IMR-90 (cell line): ENCODE results near the gene NTM. TPM values are rescaled to one million over a fixed set of nuclear protein-coding genes. Genes with fewer than 3 reads are reported as not detected.

Source experiments
- ATAC-seq: fragments of 200-7000 bp; cut with Tn5 transposase; 2 replicates; pipeline ENCODE4 v1.9.1; 2020; ENCODE audit warnings: low read depth, mild to moderate bottlenecking, moderate library complexity
- BruUV-seq: library from RNA; stranded (reverse); fragments of 400-500 nt; replicated peaks from 2 replicates; lab custom pipeline; 2021; lab: Mats Ljungman, UMichigan
- CTCF ChIA-PET: fragments of 300-600 bp; formaldehyde crosslinking; extraction: SDS; loops from one replicate; lab custom pipeline; 2021; ENCODE audit warnings: antibody characterized with exemption; lab: Yijun Ruan, JAX
- POLR2A ChIA-PET: fragments of 300-600 bp; sonication (Branson Sonifier 250); formaldehyde crosslinking; loops from one replicate; lab custom pipeline; 2022; ENCODE audit warnings: antibody characterized with exemption; ENCODE audit not compliant: unreplicated experiment; lab: Charles Lee
- DNase-seq: peaks from one replicate; pipeline ENCODE4 v3.0.0; 2013
- H2AFZ ChIP-seq: replicated peaks from 2 replicates; pipeline ENCODE3; 2013; ENCODE audit warnings: low read length, mild to moderate bottlenecking; ENCODE audit not compliant: poor library complexity
- H2AK5ac ChIP-seq: 2 replicates; pipeline ENCODE4 v1.6.1; 2013; ENCODE audit warnings: low read depth, low read length, inconsistent platforms
- H2AK9ac ChIP-seq: replicated peaks from 2 replicates; pipeline ENCODE3; 2013; ENCODE audit warnings: mild to moderate bottlenecking, low read depth, low read length, moderate library complexity; ENCODE audit not compliant: poor library complexity
- H2BK120ac ChIP-seq: 2 replicates; pipeline ENCODE4 v1.6.1; 2013; ENCODE audit warnings: low read depth, low read length, inconsistent platforms
- H2BK15ac ChIP-seq: 3 replicates; pipeline ENCODE4 v1.6.1; 2013; ENCODE audit warnings: low read depth, low read length, inconsistent platforms
- H2BK20ac ChIP-seq: 2 replicates; pipeline ENCODE4 v1.6.1; 2013; ENCODE audit warnings: low read depth, mild to moderate bottlenecking, inconsistent platforms, low read length, moderate library complexity
- H2BK5ac ChIP-seq: 2 replicates; pipeline ENCODE4 v1.6.1; 2013; ENCODE audit warnings: mild to moderate bottlenecking, low read depth, low read length, inconsistent platforms; ENCODE audit not compliant: poor library complexity, severe bottlenecking
- H3K14ac ChIP-seq: replicated peaks from 2 replicates; pipeline ENCODE4 v1.6.1; 2013; ENCODE audit warnings: low read depth, low read length, inconsistent platforms
- H3K18ac ChIP-seq: 2 replicates; pipeline ENCODE4 v1.6.1; 2013; ENCODE audit warnings: low read depth, low read length, control low read depth
- H3K23ac ChIP-seq: 2 replicates; pipeline ENCODE4 v1.6.1; 2013; ENCODE audit warnings: low read depth, low read length, inconsistent platforms
- H3K27ac ChIP-seq: 2 replicates; pipeline ENCODE4 v1.5.1; 2013; ENCODE audit warnings: mild to moderate bottlenecking, control low read depth, low read length; ENCODE audit not compliant: insufficient read depth
- H3K27me3 ChIP-seq: 2 replicates; pipeline ENCODE4 v1.6.1; 2013; ENCODE audit warnings: low read length; ENCODE audit not compliant: control insufficient read depth, insufficient read depth
- H3K36me3 ChIP-seq: 2 replicates; pipeline ENCODE4 v1.6.1; 2013; ENCODE audit warnings: low read length, mixed read lengths; ENCODE audit not compliant: control insufficient read depth, insufficient read depth
- H3K4ac ChIP-seq: 2 replicates; pipeline ENCODE4 v1.6.1; 2013; ENCODE audit warnings: low read depth, low read length, inconsistent platforms
- H3K4me1 ChIP-seq: 2 replicates; pipeline ENCODE4 v1.6.1; 2013; ENCODE audit warnings: low read length, mixed read lengths; ENCODE audit not compliant: control insufficient read depth, insufficient read depth
- H3K4me2 ChIP-seq: 2 replicates; pipeline ENCODE4 v1.6.1; 2013; ENCODE audit warnings: low read depth, mild to moderate bottlenecking, control low read depth, low read length, moderate library complexity
- H3K4me3 ChIP-seq: 2 replicates; pipeline ENCODE4 v1.5.1; 2013; ENCODE audit warnings: low read depth, mild to moderate bottlenecking, control low read depth, low read length, moderate library complexity; ENCODE audit not compliant: insufficient read depth
- H3K56ac ChIP-seq: 2 replicates; pipeline ENCODE4 v1.6.1; 2013; ENCODE audit warnings: low read length, inconsistent platforms; ENCODE audit not compliant: insufficient read depth; ENCODE audit errors: extremely low read depth
- H3K79me1 ChIP-seq, 2 experiments: 2 replicates each; pipeline ENCODE4 v1.6.1; 2013; ENCODE audit warnings: low read length in 2 of 2, inconsistent platforms in 1 of 2, low read depth in 1 of 2
- H3K9ac ChIP-seq: 2 replicates; pipeline ENCODE4 v1.6.1; 2013; ENCODE audit warnings: low read depth, low read length, control low read depth
- H3K9me1 ChIP-seq: 2 replicates; pipeline ENCODE4 v1.6.1; 2013; ENCODE audit warnings: low read length, inconsistent platforms; ENCODE audit not compliant: insufficient read depth
- H3K9me3 ChIP-seq: 2 replicates; pipeline ENCODE4 v1.6.1; 2013; ENCODE audit warnings: low read length; ENCODE audit not compliant: control insufficient read depth, insufficient read depth
- H4K20me1 ChIP-seq: 2 replicates; pipeline ENCODE4 v1.6.1; 2013; ENCODE audit warnings: low read length, inconsistent platforms; ENCODE audit not compliant: insufficient read depth
- H4K5ac ChIP-seq: 2 replicates; pipeline ENCODE4 v1.6.1; 2013; ENCODE audit warnings: mild to moderate bottlenecking, low read depth, low read length, control low read depth
- H4K8ac ChIP-seq, 2 experiments: 2 replicates each; pipeline ENCODE4 v1.6.1; 2013; ENCODE audit warnings: low read depth in 2 of 2, low read length in 2 of 2, control low read depth in 1 of 2, inconsistent platforms in 1 of 2
- H4K91ac ChIP-seq: 2 replicates; pipeline ENCODE4 v1.6.1; 2013; ENCODE audit warnings: low read depth, low read length, inconsistent platforms; ENCODE audit not compliant: insufficient read depth
- FOS ChIP-seq: fragments of 150-350 bp; IDR thresholded peaks from 2 replicates; pipeline ENCODE4 v1.6.1; 2016; ENCODE audit warnings: low read depth, low read length
- RAD21 ChIP-seq: IDR thresholded peaks from 2 replicates; pipeline ENCODE4 v1.6.1; 2012; ENCODE audit warnings: low read length, improper control_type of control experiment
- RFX5 ChIP-seq: IDR thresholded peaks from 2 replicates; pipeline ENCODE4 v1.8.0; 2012; ENCODE audit warnings: low read depth, mild to moderate bottlenecking, low read length, moderate library complexity
- WGBS, 2 experiments: methylation state at CpG; one replicate each; pipeline versions ENCODE4 v1.1.5 to v1.1.7; 2013; ENCODE audit warnings: missing lambda C conversion rate in 2 of 2; ENCODE audit not compliant: insufficient read length in 1 of 2; ENCODE audit errors: extremely low coverage in 2 of 2; 5-methylcytosine and 5-hydroxymethylcytosine counted together
- dilution Hi-C: fragments of 300-500 bp; cut with HindIII; formaldehyde crosslinking; loops from one replicate; pipeline ENCODE4 v1.14.3; 2018; ENCODE audit warnings: low sequenced_read_pairs; ENCODE audit not compliant: unreplicated experiment
- in situ Hi-C: fragments of 300-500 bp; cut with MboI; formaldehyde crosslinking; loops from 3 replicates; pipeline ENCODE4 v1.14.3; 2019; ENCODE audit warnings: low sequenced_read_pairs, inconsistent platforms, mixed read lengths
- intact Hi-C: fragments of 100-400 bp; cut with micrococcal nuclease; formaldehyde crosslinking; loops from 2 replicates; pipeline ENCODE4 v1.10.0; 2022
- polyA plus RNA-seq, 3 experiments: library from polyadenylated mRNA; depleted of rRNA; stranded (reverse); fragments of >200 nt; gene quantifications; 2 replicates each; pipeline ENCODE4 v1.2.3, GENCODE V29; 2012; ENCODE audit warnings: low replicate concordance in 1 of 3
- total RNA-seq: library from RNA; depleted of rRNA; stranded (reverse); fragments of >200 nt; gene quantifications from 2 replicates; pipeline ENCODE4 v1.2.3, GENCODE V29; 2012
- TF ChIP-seq, protein P1 (sequence below): fragments of 150-350 bp; IDR thresholded peaks from 2 replicates; pipeline ENCODE4 v1.6.1; 2017; ENCODE audit warnings: mild to moderate bottlenecking, antibody characterized with exemption, low read length, low read depth

Gene NTM
- total and polyA plus RNA-seq, 2 of the 4 experiments (the other 2 are of a cell fraction) = 19.5 to 25.5 TPM

DNA sequence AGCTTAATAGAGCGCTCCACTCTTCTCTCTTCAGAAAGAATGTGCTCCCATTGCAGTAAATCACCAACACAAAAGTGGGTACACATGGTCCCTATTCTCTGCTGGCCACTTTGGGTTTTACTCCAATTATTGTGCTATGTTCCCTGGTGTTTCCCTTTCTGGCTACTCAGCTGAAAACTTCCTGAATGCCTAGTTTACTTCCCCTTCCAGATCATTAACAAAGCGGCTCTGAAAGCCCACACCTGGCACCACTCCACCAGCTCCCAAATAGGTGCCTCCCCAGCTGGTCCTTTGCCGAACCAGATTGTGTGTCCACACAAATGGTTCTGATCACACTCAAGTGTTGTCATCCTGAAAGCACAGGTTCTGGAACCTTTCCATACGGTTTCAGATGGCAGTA lies 443.7 kb downstream of the NTM start:
- Histone ChIP-seq H3K56ac (no peak overlapping the region), H3K4me3 (no peak overlapping the region), H2BK120ac (no peak overlapping the region), H3K79me1 (no peaks in the 10 kb centered on the region), H4K5ac (no peak overlapping the region), H2BK20ac (no peak overlapping the region), H3K4ac (no peak overlapping the region), H2BK5ac (no peak overlapping the region), H3K9ac (no peak overlapping the region), H4K20me1 (no peaks in the 10 kb centered on the region), H3K27ac (no peak overlapping the region), H3K4me2 (no peak overlapping the region), H3K14ac (no peak overlapping the region), H3K9me1 (no peaks in the 10 kb centered on the region), H4K91ac (no peak overlapping the region), H2AFZ (no peak overlapping the region), H3K4me1 (no peaks in the 10 kb centered on the region), H4K8ac (no peak overlapping the region), H2AK9ac (no peak overlapping the region), H3K36me3 (no peaks in the 10 kb centered on the region), H2BK15ac (no peak overlapping the region), H2AK5ac (no peak overlapping the region), H3K18ac (no peak overlapping the region), H3K27me3 (peaks cover 45% of the 10 kb centered on the region), H3K23ac (no peak overlapping the region), H3K9me3 (no peaks in the 10 kb centered on the region)
- dilution Hi-C loops (no loop called here), intact Hi-C loops (no loop called here), in situ Hi-C loops (no loop called here)
- TF ChIP-seq FOS (no peak), RAD21 (no peak), RFX5 (no peak)
- TF ChIP-seq, protein P1, sequence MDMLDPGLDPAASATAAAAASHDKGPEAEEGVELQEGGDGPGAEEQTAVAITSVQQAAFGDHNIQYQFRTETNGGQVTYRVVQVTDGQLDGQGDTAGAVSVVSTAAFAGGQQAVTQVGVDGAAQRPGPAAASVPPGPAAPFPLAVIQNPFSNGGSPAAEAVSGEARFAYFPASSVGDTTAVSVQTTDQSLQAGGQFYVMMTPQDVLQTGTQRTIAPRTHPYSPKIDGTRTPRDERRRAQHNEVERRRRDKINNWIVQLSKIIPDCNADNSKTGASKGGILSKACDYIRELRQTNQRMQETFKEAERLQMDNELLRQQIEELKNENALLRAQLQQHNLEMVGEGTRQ = no peak
- ChIA-PET CTCF (no interaction called here), POLR2A (no interaction called here)
- no peak for ATAC-seq
- no TSS peak for BruUV-seq
- no peak for DNase-seq
- WGBS, 2 experiments = 54% methylated on average over 3 of the region's 4 CpGs; no CpG with 5 or more reads in 1 of the 2 experiments
